Measurements from ENCODE around the gene KCND3.

KCND3 gene

DNA sequence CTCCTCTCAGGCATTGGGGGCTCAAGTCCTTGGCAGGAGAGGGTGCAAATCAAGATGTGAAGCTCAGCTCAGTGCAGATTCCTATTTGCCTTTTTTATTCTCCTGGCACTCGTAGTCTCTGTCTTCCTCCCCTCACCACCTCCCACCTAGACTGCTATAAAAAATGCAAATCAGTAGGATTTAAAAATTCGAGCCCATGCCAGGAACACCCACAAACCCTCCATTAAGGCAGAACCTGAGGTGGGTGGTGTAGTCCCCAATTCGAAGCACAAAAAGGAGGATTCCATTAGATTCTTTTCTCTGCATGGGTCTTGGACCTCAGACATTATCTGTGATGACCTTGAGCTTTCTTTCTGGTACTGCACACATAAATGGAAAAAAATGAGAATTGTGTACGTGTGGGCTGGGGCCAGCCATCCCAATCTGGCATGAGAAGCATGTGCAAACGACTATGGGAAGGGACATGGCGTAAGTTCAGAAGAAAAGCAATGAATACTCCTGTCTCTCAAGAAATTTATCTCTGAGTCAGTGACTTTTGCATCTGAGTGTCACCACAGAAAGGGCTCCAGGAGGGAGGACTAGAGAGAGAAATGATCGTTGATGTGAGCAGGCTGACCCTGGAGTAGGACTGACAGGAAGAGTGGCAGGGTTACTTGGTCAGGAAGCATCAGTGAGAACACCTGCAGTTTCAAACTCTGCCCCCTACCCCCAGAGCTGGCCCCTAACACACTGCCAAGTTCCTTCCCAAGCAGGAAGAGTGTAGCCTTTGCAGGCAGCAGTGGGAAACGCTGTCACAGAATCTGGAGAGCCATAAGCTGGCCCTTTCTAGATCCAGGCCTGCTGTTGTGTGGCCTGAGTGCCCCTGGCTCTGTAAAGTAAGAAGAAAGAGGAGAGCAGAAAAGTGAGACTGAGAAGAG is 252.0 kb downstream of the KCND3 start:
- no peak for DNase-seq

DNA sequence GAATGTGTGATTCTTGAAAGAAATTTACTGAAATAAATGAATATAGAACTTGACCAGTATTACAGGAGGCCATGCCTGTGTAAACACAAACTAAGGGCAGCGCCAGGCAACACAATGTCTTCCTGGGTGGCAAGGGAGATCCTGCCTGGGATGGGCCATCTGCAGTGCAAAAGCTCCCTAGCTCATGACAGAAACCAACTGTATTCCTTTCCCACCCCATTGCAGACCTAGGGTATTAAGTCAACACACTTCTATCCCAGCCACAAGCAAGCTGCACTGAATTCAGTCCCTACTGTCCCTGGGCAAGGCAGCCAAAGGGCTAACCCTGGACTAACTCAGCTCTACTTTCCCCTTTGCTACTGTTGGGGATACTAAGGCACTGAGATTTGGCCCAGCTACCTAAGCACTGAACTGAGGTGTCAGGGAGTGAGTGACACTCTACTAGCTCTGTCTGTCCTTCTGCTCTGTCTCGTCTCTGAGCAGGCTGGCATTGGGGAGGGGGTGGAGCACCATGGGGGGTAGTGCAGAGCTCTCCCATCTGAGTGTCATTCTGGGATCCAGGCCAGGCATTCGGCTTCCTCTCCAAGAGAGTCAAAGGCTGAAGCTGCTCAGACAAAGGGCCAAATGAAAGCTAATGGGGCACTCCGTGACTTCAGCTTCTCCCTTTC is 252.8 kb downstream of the KCND3 start:
- no peak for DNase-seq

DNA sequence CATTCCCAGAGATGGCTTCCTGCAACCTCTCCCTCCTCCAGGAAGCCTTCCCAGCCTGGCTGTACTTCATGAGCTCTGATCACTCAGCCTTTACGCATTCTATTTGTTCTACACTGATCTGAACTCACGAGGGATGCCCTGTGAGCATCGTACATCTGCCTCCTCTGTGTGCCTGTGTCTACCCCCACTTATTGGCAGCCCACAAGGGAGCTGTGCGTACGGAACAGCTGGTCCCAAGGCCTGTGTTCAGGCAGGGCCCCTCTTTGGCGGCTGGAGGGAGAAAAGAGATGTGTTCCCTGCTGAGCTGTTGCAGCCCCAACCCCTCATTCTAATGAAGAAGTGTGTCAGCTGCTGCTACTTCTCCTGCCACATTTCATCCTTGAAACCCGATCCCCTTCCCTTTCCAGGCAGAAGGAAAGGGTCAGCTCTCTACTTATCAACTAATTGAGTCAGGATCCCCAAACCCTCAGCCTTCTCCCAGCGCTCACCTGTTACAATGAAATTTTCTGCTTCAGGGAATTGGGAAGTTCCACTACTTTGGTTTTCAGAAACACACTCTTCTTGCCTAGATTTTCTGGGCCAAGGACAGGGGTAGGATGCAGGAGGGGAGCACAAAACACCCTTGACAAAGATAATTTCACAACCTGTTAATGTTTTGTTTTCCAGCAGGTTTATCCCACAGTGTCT is 253.5 kb downstream of the KCND3 start:
- no peak for DNase-seq

DNA sequence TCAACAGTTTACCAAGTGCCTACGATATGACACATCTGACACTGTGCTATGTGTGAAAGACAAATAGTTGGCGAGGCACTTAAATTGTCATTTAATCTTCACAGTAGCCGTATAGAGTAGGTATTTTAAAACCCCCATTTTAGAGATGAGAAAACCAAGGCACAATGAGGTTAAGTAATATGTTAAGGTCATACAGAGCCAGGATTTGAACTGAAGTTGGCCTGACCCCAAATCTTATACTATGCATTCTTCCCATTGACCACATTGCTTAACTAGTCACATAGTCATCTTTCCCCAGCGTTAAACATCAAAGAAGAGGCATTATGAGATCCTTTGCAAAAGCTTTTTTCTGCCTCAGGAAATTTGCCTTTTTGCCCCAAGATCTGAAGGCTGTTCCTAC is 254.1 kb downstream of the KCND3 start:
- DNase-seq: no peak

DNA sequence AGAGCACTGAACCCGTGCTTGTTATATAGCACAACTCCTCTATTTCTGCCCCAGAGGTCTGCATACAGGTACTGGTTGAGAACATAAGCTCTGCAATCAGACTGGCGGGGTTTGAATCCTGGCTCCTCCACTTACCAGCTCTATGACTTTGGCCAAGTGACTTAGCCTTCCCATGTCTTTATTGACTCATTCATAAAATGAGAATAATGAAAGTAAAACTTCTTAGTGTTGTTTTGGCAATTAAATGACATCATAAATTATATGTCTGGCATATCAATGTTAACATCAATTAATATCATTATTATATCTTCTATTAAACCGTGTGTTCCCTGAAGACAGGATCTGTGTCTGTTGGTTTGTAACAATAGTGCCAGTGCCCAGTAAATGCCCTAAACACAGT is 254.6 kb downstream of the KCND3 start:
- no peak for DNase-seq

DNA sequence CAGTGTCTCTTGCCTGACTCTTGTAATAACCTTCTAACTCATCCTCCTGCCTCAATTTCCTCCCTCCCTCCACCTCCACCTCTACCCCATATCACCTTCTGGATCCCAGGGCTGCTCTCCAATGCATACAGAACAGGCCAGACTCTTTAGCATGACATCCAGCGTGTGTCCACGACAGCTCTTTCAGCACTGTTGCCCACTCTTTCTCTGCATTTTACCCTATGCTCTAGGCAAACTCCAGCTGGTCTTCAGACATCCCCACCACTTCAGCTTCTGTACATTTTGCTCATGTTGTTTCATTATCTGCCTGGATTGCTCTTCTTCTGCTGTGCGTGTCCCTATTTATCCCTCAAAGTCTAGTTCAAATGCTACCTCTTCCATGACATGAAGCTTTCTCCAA is 255.0 kb downstream of the KCND3 start:
- DNase-seq: no peak

DNA sequence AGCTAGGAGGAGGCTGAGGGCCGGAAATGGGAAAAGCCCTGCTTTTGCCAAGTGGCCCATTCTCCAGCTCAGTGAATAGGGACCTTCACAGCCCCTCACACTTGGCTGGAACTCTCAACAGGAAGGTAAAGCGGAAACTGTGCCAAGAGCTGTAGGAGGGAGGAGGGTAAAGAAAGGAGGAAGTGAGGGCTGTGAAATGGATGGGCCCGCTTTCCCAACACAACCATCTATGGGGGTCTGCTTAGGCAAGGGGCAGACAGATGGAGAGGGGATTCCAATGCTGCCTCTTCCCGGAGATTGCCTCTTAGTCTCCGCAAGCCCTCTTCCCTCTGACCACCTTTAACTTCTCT is 255.5 kb downstream of the KCND3 start:
- DNase-seq: no peak

DNA sequence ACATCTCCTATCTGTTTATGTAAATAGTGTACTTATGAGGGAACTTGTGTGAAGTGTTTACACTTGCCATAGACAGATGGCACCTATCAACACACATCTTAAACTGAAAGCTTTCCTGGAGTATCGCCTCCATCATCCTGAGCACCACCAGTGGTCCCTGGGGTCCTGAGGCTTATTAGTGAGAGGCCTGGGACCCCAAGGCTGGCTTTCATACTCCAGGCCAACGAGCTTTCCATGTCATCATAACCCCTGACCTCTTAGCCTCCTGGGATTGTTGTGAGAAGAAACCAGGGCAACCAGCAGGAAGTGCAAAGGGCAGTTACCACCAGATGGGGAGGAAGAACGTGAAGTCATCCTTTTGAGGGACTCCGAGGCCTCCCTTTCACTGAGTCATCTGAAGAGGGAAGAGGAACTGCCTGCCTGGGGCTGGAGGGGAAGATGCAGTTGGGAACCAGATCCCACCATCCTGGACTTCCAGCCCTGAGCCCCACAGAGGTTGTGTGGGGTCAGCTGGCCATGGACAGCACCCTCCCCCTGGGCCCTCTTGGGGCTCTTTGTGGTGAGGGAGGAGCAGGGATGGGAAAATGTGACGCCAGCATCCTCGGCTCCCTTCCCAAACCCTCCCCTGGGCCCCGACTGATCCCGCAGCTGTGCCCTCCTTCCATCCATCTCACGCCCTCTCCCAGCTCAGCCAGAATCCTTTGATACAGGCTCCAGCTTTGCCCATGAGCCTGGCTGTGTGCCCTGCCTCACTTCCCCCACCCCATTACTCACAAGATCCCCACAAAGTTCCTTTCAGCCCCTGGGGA is 256.1 kb downstream of the KCND3 start:
- no peak for DNase-seq

DNA sequence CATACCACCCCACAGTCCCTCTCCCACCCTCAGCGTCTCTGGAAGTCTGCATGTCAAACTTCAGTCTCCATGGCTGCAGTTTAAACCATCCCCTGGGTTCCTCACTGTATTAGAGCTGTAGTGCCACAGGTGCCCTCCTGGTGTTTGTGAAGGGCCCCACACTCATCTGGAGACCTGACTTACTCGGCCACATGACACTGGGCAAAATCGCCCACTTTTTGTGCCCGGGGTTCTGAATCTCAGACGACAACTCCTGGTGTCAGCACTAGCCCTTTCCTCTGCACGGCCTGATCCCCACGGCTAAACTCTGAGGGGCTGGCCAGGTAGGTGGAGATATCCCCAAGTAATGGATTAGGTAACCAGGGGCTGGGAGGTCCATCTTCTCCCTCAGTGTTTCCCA is 256.8 kb downstream of the KCND3 start:
- DNase-seq: no peak

DNA sequence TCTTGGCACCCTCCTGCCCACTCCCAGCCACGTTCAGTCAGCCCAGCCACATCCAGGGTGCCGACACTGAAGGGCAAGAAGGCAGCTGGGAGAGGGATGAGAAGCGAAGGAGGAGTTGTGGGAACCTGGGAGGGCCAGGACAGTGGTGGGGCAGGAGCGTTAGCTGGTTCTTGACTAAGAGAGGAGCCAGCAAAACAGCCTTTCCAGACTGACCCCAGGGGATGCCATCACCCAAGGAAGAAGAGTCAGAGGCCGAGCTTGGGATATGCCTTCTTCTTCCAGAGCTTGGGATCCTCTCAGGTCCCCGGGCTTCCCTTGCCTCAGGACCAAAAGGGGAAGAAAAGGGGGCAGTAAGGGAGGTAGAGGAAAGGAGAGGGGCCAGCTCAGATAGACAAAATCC is 257.5 kb downstream of the KCND3 start:
- DNase-seq: no peak

DNA sequence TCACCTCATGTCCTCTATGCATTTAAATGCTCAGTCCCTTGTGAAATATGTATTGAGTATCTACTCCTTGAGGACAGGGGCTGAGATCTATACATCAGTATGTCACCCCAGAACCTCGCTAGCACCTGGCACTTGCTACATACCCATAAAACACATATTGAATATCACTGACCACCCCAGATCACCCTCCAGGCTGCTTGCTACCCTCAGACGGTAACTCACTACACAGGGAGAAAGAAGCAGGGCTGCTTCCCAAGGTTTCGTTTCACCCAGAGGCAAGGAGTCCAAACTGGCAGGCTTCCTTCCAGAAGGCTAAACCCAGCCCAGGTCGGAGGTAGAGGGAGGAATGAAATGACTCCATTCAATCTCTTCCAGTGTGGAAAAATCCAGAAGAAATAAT is 258.8 kb downstream of the KCND3 start:
- DNase-seq: no peak

DNA sequence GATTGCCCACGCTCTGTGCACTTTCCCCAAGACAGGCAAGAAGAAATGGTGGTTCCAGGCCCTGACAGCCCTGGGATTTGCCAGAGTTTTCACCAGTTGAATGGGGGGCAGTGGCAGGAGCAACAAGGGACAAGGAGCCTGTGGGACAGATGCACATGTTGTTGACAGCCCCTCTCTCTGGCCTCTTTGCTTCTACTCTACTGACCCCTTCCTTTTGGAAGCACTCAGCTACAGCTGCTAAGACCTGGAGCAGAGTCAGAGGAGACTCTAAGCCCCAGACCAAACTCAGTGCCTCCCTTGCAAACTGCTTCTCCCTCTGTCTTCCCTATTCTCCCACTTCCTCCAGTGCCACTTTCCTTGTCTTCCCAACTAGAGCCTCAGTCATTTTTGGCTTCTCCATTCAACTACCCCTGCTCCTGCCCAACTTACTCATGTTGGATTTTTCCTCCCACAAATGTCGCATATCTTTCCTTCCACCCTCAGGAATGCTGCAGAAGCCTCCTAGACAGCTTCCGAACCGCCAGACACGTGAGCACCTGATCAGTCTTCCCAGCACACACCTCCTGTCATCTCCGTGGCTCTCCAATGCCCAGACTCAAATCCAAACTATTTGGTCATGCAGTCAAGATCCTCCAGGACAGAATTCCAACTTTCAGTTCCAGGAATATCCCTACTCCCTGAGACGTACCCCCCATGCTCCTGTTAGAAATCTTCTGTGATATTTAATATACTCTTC is 259.4 kb downstream of the KCND3 start:
- DNase-seq: no peak

DNA sequence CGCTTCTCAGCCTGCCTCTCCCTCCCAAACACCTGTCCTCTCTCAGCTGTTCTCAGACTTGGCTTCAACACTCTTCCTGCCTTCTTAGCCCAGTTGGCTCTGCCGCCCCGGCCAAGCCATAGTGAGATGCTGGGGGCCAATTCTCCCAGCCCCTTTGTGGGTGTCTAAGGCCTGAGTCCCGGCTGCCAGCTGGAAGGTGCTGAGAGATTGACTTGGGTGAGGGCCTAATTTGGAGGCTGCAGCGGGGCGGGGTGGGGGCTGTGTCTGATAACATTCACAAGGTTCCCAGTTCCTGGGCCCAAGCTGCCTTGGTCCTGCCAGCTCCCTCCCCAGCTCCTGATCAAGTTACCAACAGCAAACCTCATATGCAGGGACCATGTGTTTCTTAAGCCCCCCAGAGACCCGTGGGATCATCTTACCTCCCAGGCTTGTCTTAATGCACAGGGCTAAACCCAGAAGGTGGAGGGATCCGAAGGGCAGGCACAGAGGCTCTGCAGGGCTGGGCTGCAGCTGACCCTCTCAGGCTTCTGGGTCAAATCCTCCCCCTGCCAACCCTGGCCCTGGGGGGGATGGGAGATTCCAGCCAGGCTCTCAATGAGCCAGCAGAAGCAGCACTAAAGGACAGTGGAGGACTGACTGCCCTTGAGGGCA is 260.1 kb downstream of the KCND3 start:
- no peak for DNase-seq

DNA sequence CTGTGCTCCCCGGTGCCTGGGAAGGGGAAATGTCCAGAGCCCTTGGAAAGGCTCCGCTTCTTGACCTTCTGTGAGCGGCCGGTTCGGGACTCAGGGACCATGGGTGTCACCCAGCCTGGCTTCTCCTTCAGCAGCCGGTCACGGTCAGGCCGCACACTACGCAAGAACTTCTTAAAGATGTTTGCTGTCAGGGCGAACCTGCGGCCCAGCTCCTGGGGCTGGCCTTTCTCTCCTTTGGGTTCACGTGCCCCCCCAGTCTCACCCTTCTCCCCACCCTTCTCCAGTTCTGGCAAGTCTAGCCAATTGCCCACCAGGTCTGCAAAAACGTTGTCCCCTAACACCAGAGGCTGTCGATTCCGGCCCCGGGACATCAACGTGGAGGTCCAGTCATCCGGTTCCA is 262.4 kb downstream of the KCND3 start:
- DNase-seq: no peak

DNA sequence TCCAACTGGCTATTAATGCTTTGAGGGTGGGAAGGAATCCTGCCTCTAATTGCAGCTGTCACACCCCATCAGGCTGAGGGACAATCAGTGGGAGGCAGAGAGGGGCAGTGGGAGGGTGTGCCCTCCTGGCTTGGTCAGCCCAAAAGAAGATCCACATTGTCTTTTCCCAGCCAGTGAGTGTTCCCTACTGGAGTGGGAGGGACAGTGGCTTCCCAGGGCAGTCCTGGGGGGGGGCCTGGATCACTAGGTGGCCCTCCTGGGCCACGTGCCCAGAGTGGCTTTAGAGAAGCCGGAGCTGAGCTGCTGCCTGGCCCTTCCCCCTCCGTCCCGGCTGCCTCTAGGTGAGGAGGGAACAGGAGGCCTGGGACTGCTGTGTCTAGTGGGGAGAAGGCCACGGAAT is 264.3 kb downstream of the KCND3 start:
- no peak for DNase-seq

DNA sequence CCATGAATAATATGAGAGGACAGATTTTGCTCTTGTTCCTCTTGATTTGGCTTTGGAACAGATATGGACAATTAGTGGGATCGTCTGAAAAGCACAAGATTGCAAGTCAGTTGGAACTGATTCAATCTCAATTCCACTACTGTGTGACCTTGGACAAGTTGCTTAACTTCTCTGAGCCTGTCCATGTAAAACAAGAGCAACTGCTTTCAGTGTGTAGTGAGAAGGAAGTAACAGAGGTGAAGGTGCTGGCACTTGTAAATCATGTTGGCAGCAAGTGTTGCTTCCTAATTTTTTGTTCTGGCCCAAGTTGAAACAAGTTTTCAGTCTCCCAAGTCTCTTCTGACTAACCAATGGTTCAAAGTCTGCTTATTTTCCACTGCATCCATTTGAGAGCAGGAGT is 265.6 kb downstream of the KCND3 start:
- no peak for DNase-seq

DNA sequence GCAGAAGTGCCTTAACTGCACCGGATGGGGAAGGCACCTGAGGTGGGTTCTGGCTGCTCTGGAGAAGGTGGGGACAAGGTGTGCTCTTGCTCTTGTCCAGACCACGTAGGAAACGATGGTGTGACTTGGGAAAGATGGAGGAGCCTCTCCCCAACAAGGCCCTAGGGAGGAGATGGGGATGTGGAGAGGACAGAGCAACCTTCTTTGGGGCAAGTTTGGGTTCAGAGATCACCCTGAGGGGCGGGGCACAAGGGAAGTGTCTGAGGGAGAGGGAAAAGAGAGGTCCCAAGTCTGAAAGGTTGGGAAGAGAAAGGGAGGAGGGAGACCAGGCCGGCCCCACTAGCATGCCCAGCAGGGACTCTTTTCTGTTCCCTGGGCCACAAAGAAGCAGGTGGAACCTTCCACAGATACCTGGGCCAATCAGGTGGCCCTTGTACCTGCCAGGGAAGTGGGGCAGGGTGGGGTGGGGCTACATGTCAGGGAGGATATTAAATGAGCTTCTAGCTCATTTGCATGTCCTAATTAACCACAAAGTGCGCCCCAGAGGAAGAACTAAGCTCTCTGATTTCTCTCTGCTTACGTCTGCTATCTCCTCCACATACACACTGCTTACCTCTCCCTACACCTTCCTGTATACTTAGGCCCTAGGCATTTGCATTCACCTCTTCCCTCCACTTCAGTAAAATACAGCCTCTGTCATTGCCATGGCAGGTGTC is 266.2 kb downstream of the KCND3 start:
- no peak for DNase-seq

DNA sequence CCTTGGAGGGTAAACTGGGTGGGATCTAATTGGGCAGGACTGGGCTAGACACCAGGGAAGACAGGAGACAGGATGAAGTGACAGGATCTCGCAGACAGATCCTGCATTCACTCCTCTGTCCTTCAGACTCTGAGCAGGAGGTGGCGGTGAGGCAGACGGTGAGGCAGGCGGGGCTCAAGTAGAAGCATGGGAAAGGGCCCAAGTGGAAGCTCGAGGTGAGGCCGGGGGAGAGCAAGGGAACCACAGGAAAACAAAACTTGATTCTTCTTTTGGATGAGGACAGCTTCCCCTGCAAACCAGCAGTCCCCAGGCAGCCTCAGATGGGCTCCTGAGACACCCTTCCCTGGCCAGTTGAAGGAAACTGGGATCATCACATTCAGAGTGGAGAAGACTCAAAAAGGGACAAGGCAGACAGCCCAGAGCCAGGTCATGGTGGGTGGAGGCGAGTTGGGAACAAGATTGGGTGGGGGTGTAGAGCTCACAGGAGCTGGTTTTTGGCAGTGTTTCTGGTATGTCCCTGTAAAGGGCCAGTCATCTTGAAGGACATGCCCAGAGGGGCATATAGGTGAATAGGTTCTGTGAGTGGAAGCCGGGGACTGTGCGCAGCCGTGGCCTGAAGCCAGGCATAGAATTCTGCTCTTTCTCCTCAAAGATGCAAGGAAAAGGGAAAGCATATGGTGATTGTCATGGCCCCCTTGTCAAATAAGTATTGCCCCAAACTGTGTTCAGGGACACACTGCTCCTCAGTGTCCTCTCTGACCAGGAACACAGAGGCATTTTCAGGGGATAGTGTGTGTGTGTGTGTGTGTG is 268.3 kb downstream of the KCND3 start:
- no peak for DNase-seq
